Stimulated activated CD4-positive, alpha-beta T cell treated with anti-CD3 and anti-CD28 coated beads, Interleukin-1b, Interleukin-23, amount 100 ng/mL, for 48 hours (primary cell): ENCODE results near the gene SBK2.
"Not testable (repeated sequence)": the region's sequence is repeated elsewhere in the genome, so short reads cannot be mapped to it uniquely, and the experiment has no call there.

Experiments used
- DNase-seq: peaks from one replicate; pipeline ENCODE4 v3.0.0-alpha.2; 2020

The SBK2 gene

DNA sequence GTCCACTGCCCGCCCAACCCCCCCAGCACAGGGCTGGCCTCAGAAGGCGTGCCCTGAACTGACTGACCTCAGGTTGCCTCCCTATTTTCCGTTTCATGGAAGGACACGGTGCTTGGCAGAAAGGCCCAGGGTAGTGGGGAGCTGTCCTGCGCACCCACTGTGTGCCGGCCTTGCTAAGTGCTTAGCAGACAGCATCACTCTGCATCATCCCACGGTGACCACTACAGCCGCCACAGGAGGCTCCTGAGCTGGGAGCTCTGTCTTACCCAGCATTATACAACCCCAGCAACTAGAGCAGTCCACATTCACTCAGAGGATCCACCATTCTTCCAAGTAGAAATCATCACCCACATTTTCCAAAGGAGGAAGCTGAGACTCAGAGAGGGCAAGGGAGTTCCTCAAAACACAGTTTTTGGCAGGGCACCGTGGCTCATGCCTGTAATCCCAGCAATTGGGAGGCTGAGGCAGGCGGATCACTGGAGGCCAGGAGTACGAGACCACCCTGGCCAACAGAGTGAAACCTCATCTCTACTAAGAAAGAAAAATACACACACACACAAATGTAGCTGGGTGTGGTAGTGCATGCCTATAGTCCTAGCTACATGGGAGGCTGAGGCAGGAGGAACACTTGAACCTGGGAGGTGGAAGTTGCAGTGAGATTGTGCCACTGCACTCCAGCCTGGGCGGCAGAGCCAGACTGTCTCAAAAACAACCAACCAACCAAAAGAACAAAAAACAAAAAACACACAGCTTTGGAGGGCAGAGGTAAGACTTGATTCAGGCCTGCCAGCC, 1.6 kb downstream of the SBK2 start:
- no peak for DNase-seq

DNA sequence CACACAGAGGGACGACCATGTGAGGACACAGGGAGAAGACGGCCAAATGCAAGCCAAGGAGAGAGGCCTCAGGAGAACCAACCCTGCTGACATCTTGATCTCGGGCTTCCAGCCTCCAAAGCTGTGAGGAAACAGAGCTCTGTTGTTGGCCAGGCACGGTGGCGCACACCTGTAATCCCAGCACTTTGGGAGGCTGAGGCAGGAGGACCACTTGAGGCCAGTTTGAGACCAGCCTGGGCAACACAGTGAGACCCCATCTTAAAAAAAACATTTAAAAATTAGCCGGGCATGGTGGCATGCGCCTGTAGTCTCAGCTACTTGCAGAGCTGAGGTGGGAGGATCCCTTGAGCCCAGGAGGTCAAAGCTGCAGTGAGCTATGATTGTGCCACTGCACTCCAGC, 2.7 kb downstream of the SBK2 start:
- DNase-seq, result not testable (repeated sequence)

DNA sequence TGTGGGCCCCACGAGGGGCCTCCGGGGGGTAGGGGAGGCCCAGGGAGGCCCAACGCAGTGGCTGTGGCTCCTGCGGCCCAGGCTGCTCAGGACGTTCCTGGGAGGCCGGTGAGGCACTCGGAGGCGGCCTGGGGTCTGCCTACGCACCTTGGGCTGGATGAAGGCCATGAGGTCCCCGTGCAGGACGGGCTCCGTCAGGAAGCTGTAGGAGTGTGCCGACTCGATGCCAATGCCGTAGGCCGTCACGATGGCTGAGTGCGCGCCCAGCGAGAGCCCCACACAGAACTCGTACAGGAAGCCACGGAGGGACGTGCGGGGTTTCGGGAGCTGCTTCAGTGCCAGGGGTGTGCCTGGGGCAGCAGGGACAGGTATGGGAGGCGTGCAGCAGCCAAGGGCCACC, 5.9 kb downstream of the SBK2 start:
- no peak for DNase-seq

DNA sequence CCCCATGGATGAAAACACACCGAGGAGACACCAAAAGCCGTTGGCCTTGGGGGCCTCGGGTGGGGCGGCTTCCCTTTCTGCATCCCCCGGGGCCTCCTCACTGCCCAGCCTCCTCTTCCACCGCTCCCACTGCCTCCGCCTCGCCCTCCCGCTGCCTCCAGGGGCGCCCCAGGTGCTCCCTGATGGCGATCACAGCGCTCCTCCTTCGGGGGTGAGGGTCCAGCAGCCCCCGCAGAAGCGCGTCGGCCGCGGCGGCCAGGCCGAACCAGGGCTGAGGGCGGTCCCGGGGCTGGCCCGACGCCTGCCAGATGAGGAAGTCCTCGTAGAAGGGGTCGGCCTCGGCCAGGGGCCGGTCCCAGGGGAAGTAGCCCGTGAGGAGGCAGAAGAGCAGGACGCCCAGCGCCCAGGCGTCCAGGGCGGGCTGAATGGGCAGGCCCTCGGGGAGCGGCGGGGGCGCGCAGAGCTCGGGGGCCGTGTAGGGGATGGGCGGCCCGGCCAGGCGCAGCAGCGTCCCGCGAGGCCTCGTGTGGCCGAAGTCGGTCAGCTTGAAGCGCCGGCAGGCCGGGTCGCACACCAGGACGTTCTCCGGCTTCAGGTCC, 7.2 kb downstream of the SBK2 start:
- DNase-seq, result no peak

DNA sequence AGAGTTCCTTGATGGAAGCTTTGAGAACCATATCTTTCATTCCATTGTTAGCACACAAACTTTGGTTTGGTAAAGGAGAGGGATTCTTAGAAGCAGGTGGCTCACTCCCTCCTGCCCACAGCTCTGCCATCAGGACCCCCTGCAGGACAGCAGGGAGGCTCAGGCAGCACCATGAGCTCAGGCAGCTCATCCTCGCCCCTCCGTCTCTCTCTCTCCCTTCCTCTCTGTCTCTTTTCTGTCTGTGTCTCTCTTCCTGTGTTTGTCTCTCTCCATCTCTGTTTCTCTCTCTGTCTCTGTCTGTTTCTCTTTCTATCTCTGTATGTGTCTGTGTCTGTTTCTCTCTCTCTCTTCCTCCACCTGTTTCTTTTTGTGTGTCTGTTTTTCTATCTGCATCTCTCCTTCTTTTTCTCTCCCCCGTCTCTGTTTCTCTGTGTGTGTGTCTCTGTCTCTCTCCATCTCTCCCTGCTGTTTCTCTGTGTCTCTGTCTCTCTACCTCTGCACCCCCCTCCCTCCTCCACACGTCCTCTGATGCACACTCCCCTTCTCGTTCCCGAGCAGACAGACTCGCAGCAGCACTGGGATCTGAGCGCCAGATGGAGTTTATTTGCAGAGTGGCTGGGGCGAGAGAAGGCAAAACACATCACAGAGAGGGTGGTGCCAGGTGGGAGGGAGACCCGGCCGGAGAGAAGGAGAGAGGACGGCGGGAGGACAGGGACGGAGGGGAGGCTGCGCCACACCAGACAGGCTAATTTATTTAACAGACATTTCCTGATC, 8.7 kb downstream of the SBK2 start:
- DNase-seq, result no peak

DNA sequence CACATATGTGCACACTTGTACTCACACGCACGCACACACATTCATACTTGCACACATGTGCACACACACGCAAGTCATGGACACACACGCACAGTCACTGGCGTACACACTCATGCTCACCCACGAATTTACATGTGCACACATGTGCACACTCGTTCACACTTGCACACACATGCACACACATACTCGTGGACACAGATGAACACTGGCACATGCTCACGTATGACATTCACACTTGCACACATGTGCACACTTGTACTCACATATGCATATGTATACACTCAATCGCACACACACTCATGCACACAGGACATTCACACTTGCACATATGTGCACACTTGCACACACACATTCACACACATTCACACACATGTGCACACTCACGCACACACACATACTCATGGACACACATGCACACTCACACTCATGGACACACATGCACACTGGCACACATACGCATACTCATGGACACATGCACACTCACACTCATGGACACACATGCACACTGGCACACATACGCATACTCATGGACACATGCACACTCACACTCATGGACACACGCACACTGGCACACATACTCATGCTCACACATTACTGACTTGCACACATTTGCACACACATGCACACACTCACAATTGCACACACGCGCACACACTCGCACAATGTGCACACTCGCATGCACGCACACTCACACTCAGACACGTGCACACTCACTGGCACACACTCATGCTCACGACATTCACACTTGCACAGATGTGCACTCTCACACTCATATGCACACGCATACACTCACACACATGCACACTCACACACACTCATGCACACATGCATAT, 9.5 kb downstream of the SBK2 start:
- no peak for DNase-seq

DNA sequence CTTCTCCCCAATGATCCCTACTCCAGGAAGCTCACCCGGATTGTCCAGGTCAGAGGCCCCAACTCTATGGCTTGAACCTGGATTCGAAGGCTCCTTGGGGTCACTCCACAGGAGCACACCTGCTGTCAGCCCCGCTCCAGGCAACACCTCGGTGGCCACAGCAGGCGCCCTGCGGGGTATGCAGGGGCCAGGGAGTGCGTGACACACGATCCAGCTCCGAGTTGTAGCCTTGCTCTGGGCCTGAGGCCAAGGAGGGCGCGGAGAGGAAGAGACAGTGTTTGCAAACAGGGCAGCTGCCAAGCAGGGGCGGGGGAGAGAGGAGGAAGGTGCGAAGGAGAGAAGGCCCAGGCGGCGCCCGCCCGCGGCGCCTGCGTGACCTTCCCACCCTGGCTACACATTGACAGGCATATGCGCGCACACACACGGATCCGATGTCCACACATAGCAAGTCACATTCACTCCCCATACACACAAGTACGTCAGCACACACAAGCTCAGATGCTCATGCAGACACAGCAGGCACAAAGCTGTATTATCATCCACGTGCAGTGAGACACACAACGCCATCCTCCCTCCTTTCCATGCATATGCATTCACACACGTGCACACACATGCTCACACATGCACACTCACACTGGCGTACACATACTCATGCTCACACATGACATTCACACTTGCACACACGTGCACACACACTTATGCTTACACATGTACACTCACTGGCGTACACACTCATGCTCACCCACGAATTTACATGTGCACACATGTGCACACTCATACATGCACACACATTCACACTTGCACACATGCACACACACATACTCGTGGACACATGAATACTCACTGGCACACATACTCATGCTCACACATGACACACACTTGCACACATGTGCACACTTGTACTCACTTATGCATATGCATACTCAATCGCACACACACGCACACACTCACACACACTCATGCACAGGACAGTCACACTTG, 10.4 kb downstream of the SBK2 start:
- DNase-seq, result no peak

DNA sequence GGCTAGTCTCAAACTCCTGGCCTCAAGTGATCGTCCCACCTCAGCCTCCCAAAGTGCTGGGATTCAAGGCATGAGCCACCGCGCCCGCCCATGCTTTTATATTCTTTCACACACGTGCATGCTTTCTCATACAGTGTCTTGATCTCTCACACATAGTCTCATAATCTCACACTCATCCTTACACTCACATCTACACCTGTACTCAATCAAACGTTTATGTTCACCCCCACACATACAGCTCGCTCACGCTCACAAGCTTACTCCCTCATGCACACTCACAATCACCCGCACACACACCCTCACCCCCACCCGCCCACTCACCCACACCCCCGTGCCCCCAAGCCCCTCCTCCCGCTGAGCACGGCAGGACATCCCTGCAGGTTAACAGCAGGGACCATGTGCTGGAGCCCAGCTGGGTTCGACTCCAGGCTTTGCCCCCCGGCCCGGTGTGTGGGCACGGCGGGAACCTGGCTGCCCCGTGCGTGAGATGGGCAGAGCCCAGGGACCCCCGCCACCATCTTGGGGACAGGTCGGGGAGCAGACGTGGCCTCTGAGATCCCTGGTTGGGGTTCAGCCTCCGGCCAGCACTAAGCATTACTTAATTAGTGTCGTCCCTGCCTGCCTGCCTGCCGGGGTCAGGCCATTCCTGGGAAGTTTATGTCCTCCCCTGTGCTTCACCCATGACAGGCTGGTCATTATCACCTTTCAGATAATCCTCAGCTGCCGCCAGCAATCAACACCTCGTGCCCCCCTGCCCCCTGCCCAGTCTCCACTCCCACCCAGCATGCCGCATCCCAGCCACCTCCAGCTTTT, 11.4 kb downstream of the SBK2 start:
- no peak for DNase-seq

DNA sequence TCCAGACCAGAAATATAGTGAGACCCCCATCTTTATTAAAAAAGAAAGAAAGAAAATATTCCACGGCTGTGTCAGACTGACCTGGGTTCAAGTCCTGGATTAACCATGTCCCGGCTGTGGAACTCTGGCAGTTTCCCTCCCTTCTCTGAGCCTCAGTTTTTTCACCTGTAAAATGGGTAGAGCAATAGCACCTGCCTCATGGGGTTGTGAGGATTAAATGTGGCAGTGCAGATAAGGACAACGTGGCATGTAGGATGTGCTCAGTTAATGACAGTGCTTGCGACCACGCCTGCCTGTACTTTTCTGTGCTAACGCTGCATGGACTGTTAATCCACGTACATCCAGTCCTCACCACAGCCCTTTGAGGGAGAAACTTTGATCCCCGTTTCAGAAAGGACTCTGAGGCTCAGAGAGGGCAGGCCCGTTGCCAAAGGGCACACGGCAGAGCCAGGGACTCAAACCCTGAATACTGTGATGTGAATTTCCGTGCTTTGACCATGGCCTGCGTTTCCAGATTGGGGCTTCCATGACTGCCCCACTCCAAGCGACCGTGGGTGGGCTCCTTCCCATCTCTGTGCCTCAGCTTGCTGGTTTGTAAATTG, 16.1 kb downstream of the SBK2 start:
- DNase-seq, result no peak

DNA sequence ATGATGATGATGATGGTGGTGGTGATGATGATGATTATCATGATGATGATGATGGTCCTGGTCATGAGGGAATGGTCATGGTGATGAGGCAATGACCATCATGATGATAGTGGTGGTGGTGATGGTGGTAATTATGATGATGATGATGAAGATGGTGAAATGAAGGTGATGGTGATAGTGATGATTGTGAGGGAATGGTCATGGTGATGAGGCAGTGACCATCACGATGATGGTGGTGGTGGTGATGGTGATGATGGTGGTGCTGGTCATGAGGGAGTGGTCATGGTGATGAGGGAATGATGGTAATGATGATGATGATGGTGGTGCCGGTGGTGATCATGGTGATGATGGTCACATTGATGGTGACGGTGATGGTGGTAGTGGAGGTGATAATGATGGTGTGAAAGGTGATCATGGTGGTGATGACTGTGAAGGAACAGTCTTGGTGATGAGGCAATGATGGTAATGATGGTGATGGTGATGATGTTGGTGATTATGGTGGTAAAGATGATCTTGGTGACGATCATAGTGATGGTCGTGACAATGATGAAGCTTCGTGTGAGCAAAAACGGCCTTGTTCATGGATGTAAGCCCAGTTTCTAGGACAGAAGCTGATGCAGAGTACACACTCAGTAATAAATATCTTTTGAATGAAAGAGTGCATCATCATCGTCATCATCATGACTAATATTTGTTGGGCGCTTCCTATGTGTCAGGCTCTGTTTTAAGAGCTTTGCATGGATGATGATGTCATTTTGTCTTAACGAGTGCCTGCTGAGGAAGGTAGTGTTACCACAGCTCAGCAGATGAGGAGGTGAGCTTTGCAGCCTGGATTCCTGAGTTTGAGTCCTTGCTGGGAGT, 17.3 kb downstream of the SBK2 start:
- DNase-seq, result no peak

DNA sequence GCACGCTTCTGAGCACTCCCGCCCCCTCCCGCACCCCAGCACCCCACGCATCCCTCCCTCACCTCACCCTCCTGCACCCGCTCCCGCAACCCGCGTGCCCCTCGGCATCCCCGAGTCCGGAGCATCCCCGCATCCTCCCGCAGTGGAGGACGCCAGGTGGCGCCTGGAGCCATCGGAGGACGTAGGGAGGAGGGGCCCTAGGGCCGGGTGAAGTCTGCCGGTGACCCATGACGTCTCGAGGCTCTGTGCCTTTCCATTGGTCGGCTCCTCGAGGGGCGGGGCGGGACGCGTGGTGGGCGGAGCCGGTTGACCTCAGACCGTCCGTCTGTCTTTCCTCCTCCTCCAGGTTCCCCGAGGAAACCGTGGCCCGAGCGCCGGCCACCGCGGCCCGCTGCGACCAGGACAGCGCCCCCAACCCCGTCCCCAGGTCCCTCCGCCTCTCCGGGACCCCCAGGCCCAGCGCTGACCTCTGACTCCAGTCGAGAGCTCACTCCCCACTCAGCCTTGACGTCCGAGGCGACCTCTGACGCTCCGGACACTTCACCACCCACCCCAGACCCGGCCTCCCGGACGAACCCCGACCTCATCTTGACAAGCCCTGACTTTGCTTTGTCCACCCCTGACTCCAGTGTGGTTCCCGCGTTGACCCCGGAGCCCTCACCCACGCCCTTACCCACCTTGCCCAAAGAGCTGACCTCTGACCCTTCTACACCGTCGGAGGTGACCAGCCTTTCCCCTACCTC, 19.9 kb downstream of the SBK2 start:
- peak; percentile 92 for DNase-seq

DNA sequence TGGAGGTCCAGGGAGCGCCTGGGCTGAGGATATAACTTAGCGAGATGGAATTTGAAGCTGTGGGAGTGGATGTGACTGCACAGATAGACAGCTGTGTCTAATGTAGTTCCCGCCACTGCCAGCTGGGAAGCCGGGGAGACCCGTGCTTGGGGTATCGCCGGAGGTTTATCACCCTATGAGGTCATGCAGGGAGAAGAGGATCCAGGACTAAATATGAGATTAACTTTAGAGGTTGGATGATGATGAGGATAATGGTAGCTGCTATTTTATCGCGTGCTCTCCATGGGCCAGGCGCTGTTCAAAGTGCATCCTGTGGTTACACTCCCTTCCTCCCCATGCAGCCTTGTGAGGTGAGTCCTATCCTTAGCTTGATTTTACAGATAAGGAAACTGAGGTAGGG, 28.8 kb downstream of the SBK2 start:
- no peak for DNase-seq

DNA sequence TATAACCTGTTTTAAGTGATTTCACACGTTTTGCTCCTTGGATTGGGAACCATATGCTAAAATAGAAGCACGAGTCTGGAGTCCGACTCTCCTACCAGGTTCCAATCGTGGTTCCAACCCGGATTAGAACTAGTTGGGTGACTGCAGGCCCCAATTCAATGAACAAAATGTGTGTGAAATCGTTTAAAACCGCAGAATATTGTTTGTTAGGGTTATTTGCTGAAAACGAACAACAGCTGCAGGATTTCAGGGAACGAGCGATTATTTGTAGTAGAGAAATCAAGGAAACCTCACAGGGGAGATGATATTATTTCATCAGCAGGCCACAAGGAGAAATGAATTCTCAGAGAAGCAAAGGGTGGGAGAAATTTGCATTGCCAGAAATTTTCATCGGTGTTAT, 32.0 kb downstream of the SBK2 start:
- DNase-seq, result no peak

DNA sequence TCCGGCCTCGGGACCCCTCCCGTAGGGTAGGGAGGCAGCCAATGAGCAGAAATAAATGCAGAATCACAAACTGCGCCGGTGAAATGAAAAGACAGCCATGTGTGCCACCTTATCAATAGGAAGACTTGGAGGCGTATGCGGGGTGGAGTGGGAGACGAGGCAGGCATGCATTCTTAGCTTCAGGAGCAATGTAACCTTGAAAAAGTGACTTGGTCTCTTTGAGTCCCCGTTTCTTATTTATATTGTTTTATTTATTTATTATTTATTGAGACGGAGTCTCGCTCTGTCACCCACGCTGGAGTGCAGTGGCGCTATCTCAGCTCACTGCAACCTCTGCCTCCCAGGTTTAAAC, 32.7 kb downstream of the SBK2 start:
- DNase-seq, result no peak

DNA sequence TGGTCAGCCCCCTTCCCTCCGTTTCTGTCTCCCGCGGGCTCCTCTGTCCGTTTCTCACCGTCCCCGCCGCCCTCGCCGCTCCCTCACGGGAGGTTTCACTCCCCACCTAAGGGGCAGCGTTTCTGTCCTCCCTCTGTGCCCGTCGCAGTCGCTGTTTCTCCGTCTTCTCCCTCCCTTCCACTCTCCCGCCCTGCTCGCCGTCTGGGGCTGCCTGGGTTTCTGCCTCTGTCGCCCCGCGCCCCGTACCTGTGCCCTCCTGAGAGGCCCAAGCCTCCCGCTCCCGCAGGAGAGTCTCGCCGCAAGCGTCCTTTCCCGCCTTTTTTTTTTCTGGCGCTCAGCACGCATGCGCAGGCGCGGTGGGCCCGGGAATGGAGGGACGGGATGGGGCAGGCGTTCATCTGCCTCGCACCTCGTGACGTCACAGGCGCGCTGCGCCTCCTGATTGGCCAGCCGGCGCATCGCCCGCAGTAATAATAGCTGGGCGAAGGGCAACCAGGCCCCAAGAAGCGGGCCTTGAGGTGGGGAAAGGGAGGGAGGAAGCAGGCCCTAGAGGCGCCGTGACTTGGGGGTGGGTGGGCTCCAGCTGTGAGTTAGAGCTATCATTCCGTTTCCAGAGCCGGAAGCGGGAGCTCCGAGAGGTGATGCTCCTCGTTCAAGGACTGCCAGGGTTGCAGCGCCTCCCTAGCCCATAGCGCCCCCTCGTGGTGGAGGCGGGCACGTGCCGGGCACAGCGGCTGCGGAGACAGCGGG, 33.3 kb downstream of the SBK2 start:
- DNase-seq, result peak; percentile 94

DNA sequence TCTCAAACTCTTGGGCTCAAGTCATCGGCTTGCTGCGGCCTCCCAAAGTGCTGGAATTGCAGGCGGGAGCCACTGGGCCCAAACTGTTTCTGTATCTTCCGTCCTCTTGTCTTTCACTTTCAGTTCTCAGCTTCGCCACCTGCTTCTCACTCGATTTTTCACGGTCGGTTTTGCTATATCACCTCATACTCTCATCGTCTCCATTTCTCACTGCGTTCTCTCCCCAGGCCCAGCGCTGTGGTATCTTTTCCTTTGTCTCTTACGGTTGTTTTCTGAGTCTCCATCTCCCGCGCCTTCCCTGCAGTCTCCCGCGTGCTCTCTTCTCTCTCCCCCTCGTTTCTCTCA, 33.8 kb downstream of the SBK2 start:
- no peak for DNase-seq

DNA sequence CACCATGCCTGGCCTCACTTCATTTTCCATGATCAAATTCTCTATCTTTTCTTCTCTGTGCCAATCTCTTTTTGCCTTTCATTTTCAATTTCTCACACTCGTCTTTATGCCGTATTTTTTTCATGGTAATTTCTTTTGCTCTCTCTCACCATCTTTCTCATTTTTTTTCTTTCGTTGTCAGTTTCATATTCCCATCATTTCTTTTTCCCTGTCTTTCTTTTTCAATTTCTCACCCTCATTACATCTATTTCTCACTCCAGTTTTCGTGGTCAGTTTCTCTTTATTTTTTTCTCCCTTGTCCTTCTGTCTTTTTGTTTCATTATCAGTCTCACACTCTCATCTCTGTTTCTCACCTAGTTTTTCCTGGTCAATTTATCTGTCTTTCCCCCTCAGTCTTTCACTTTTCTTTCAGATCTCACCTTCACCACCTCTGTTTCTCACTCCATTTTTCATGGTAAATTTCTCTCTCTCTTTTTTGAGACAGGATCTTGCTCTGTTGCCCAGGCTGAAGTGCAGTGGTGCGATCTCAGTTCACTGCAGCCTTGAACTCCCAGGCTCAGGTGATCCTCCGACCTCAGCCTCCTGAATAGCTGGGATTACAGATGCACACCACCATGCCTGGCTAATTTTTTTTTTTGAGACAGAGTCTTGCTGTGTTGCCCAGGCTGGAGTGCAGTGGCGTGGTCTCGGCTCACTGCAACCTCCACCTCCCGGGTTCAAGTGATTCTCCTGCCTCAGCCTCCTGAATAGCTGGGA, 34.6 kb downstream of the SBK2 start:
- DNase-seq, result no peak
